Body of pancreas (tissue), 4 donors: Measurements from ENCODE around the gene MPZL1.
"Not testable (repeated sequence)": the region's sequence is repeated elsewhere in the genome, so short reads cannot be mapped to it uniquely, and the experiment has no call there.

Experiments used
- POLR2A ChIP-seq, 3 donors: fragments of 450-650 bp; IDR thresholded peaks; one replicate each; pipeline ENCODE4 v1.6.1; 2016; ENCODE audit warnings: antibody characterized with exemption in 3 of 3, mild to moderate bottlenecking in 2 of 3
- TF ChIP-seq, protein P1 (sequence below), 7 experiments: fragments of 450-650 bp in 4 of 7; fragments of 200-600 bp in 3 of 7; sonication (generic) in 3 of 7; IDR thresholded peaks; one replicate each; pipeline ENCODE4 v1.5.1; 2016 to 2019; ENCODE audit warnings: antibody characterized with exemption in 7 of 7

DNA sequence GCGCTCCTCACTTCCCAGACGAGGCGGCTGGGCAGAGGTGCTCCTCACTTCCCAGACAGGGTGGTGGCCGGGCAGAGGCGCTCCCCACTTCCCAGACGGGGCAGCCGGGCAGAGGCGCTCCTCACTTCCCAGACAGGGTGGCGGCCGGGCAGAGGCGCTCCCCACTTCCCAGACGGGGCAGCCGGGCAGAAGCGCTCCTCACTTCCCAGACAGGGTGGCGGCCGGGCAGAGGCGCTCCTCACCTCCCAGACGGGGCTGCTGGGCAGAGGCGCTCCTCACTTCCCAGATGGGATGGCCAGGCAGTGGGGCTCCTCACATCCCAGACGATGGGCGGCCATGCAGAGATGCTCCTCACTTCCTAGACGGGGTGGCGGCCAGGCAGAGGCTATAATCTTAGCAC, 84.5 kb downstream of the MPZL1 start:
- TF ChIP-seq, protein P1, sequence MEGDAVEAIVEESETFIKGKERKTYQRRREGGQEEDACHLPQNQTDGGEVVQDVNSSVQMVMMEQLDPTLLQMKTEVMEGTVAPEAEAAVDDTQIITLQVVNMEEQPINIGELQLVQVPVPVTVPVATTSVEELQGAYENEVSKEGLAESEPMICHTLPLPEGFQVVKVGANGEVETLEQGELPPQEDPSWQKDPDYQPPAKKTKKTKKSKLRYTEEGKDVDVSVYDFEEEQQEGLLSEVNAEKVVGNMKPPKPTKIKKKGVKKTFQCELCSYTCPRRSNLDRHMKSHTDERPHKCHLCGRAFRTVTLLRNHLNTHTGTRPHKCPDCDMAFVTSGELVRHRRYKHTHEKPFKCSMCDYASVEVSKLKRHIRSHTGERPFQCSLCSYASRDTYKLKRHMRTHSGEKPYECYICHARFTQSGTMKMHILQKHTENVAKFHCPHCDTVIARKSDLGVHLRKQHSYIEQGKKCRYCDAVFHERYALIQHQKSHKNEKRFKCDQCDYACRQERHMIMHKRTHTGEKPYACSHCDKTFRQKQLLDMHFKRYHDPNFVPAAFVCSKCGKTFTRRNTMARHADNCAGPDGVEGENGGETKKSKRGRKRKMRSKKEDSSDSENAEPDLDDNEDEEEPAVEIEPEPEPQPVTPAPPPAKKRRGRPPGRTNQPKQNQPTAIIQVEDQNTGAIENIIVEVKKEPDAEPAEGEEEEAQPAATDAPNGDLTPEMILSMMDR (IDR thresholded peaks at IDR 0.05) = not testable (repeated sequence)
- TF ChIP-seq POLR2A (IDR thresholded peaks at IDR 0.05) = not testable (repeated sequence)
